Upper lobe of left lung (tissue), 4 donors: Measurements from ENCODE around the gene EPS8.

Experiments used
- EP300 ChIP-seq, 4 donors: sonication (generic); formaldehyde crosslinking; IDR thresholded peaks; one replicate each; pipeline ENCODE4 v1.5.1; 2017; ENCODE audit warnings: antibody characterized with exemption in 4 of 4, control low read depth in 2 of 4
- POLR2A ChIP-seq, 4 donors: fragments of 450-650 bp; IDR thresholded peaks; one replicate each; pipeline ENCODE4 v1.5.1; 2016 to 2017; ENCODE audit warnings: antibody characterized with exemption in 4 of 4, mild to moderate bottlenecking in 2 of 4
- TF ChIP-seq, protein P1 (sequence below), 6 experiments: fragments of 450-650 bp in 4 of 6; fragments of 200-600 bp in 2 of 6; sonication (generic) in 2 of 6; IDR thresholded peaks; one replicate each; pipeline ENCODE4 v1.5.1; 2016 to 2019; ENCODE audit warnings: antibody characterized with exemption in 6 of 6

DNA sequence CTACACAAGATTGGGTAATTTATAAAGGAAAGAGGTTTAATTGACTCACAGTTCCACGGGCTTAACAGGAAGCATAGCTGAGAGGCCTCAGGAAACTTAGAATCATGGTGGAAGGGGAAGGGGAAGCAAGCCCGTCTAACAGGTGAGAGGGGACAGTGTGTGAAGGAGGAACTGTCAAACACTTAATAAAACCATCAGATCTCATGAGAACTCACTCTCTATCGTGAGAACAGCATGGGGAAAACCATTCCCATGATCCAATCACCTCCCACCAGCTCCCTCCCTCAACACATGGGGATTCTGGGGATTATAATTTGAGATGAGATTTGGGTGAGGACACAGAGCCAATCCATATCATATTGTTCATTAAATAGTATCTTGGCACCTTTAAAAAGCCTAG is 56.1 kb downstream of the EPS8 start:
- TF ChIP-seq, protein P1, sequence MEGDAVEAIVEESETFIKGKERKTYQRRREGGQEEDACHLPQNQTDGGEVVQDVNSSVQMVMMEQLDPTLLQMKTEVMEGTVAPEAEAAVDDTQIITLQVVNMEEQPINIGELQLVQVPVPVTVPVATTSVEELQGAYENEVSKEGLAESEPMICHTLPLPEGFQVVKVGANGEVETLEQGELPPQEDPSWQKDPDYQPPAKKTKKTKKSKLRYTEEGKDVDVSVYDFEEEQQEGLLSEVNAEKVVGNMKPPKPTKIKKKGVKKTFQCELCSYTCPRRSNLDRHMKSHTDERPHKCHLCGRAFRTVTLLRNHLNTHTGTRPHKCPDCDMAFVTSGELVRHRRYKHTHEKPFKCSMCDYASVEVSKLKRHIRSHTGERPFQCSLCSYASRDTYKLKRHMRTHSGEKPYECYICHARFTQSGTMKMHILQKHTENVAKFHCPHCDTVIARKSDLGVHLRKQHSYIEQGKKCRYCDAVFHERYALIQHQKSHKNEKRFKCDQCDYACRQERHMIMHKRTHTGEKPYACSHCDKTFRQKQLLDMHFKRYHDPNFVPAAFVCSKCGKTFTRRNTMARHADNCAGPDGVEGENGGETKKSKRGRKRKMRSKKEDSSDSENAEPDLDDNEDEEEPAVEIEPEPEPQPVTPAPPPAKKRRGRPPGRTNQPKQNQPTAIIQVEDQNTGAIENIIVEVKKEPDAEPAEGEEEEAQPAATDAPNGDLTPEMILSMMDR (IDR thresholded peaks at IDR 0.05) = no peak
- TF ChIP-seq POLR2A (IDR thresholded peaks at IDR 0.05) = no peak
- no peak for TF ChIP-seq EP300 (IDR thresholded peaks at IDR 0.05)
